Suprapubic skin (tissue), 3 donors: ENCODE results near the gene ONECUT3.

Source experiments
- POLR2A ChIP-seq, 2 donors: fragments of 450-650 bp; IDR thresholded peaks; one replicate each; pipeline ENCODE4 v1.6.1; 2017; ENCODE audit warnings: antibody characterized with exemption in 2 of 2, mild to moderate bottlenecking in 2 of 2, moderate library complexity in 2 of 2
- TF ChIP-seq, protein P1 (sequence below), 2 donors: fragments of 200-600 bp in 1 of 2; fragments of 450-650 bp in 1 of 2; sonication (generic) in 1 of 2; IDR thresholded peaks; one replicate each; pipeline ENCODE4 v1.5.1; 2016 to 2019; ENCODE audit warnings: antibody characterized with exemption in 2 of 2, mild to moderate bottlenecking in 1 of 2, moderate library complexity in 1 of 2

DNA sequence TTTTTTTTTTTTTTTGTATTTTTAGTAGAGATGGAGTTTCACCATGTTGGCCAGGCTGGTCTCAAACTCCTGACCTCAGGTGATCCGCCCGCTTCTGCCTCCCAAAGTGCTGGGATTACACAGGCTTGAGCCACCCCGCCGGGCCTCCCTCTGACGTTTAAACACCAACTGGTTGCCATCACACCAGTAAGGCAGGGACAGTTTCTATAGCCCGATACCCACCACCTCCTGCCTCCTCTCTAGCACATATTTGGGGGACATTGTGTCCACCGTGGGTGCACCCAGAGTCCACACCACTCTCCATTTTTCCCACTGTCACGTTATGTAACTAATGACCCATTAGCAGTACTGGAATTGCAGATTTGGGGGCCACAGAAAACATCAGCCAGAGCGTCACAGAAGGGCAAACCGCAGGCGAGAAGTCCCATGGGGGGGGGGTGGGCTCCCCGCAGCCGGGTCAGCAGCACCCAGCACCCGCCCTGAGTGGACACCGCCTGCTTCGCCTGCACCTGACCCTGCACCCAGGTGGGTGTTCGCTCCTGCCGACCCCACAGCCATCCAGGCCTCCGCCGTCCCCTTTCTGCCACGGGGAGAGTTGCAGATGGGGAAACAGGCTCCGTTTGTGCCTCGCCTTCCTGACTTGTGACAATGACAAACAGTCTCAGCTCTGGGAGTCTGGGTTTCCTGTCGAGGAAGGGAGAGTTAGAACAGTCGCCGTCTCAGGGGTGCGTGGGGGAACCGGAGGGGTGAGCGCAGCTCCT is 3.6 kb downstream of the ONECUT3 start:
- TF ChIP-seq, protein P1, sequence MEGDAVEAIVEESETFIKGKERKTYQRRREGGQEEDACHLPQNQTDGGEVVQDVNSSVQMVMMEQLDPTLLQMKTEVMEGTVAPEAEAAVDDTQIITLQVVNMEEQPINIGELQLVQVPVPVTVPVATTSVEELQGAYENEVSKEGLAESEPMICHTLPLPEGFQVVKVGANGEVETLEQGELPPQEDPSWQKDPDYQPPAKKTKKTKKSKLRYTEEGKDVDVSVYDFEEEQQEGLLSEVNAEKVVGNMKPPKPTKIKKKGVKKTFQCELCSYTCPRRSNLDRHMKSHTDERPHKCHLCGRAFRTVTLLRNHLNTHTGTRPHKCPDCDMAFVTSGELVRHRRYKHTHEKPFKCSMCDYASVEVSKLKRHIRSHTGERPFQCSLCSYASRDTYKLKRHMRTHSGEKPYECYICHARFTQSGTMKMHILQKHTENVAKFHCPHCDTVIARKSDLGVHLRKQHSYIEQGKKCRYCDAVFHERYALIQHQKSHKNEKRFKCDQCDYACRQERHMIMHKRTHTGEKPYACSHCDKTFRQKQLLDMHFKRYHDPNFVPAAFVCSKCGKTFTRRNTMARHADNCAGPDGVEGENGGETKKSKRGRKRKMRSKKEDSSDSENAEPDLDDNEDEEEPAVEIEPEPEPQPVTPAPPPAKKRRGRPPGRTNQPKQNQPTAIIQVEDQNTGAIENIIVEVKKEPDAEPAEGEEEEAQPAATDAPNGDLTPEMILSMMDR (IDR thresholded peaks at IDR 0.05): no peak
- no peak for TF ChIP-seq POLR2A (IDR thresholded peaks at IDR 0.05)
